Measurements from ENCODE around the gene TTC31. TPM values are rescaled to one million over a fixed set of nuclear protein-coding genes. Genes with fewer than 3 reads are reported as not detected.

TTC31 gene
- total RNA-seq, 1 donor from 2014 or later, result 23.8 TPM

DNA sequence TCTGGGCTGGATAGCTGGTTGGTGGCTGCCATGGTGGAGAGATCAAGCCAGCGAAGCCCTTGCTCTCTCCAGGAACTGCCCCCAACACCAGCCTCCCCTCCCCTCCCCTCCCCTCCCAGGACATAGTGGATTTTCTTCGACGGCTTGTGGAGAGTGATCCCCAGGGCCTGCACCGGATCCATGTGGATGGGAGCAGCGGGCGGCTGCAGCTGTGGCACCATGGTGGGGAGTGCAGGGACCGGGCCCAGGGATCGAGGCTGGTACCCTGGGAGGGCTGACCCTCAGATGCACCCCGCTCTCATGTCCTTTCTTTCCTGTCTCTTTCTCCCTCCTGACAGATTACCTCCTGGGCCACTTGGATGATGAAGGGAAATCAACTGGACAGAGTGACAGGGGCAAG is 7.0 kb downstream of the TTC31 start:
- Mint-ChIP-seq H3K27me3 (ENCODE audit: unreplicated experiment) (peaks cover 5% of the 10 kb centered on the region), H3K4me1 (ENCODE audit: low read depth, unreplicated experiment) (no peaks in the 10 kb centered on the region), H3K27ac (ENCODE audit: unreplicated experiment) (no peak overlapping the region), H3K4me3 (ENCODE audit: unreplicated experiment) (no peak overlapping the region), H3K36me3 (ENCODE audit: unreplicated experiment) (no peaks in the 10 kb centered on the region), H3K9me3 (ENCODE audit: unreplicated experiment) (peaks cover 2% of the 10 kb centered on the region)
- DNase-seq, result no peak
- no peak for TF ChIP-seq CTCF (IDR thresholded peaks at IDR 0.05; ENCODE audit: partially characterized antibody, unreplicated experiment)

DNA sequence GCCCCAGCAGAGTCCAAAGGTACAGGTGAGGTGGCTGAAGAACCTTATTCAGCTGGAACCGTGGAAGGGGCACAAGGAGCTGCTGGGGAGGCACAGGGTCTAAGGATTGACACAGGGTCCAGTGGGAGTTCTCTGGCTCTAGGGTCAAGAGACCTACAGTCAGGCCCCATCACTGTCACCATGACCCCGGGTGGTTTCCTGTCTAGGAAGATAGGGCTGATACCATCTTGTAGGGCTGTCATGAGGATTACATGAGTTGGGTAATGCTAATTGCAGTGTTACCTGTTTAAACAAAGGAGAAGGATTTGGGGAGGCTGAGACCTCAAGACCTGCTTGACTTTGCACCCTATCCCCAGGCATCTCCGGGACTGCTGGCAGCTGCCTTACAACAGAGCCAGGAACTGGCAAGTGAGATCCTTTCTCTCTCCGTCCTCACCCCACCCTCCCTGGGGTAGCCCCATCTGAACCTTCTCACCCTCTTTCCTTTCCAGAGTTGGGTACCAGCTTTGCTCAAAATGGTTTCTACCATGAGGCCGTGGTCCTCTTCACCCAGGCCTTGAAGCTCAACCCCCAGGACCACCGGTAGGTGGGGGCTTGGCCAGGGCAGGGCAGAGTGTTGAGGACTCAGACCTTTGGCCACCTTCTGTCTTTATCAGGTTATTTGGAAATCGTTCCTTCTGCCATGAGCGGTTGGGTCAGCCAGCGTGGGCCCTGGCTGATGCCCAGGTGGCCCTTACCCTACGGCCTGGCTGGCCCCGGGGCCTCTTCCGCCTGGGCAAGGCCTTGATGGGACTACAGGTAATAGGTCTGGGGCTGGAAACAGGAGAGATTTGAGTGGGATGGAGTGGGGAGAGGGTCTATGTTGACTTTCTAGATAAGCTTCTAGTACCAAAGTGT is 9.0 kb downstream of the TTC31 start:
- no peak for TF ChIP-seq CTCF (IDR thresholded peaks at IDR 0.05; ENCODE audit: partially characterized antibody, unreplicated experiment)

GRCh38 chr2:74493546-74493945 is 10.7 kb downstream of the TTC31 start:
- Mint-ChIP-seq H3K36me3 (ENCODE audit: unreplicated experiment) (peaks cover 8% of the 10 kb centered on the region), H3K4me1 (ENCODE audit: low read depth, unreplicated experiment) (peaks cover 4% of the 10 kb centered on the region), H3K9me3 (ENCODE audit: unreplicated experiment) (peaks cover 2% of the 10 kb centered on the region), H3K27me3 (ENCODE audit: unreplicated experiment) (peaks cover 9% of the 10 kb centered on the region), H3K4me3 (ENCODE audit: unreplicated experiment) (no peak overlapping the region), H3K27ac (ENCODE audit: unreplicated experiment) (no peak overlapping the region)
- no peak for DNase-seq
- no peak for TF ChIP-seq CTCF (IDR thresholded peaks at IDR 0.05; ENCODE audit: partially characterized antibody, unreplicated experiment)

More for the DNA sequence above, 9.0 kb downstream of the TTC31 start:
- Mint-ChIP-seq H3K27ac (ENCODE audit: unreplicated experiment) (no peak overlapping the region), H3K4me3 (ENCODE audit: unreplicated experiment) (no peak overlapping the region), H3K27me3 (ENCODE audit: unreplicated experiment) (peaks cover 2% of the 10 kb centered on the region), H3K36me3 (ENCODE audit: unreplicated experiment) (peaks cover 8% of the 10 kb centered on the region), H3K9me3 (ENCODE audit: unreplicated experiment) (peaks cover 2% of the 10 kb centered on the region), H3K4me1 (ENCODE audit: low read depth, unreplicated experiment) (no peaks in the 10 kb centered on the region)
- DNase-seq, result no peak

DNA sequence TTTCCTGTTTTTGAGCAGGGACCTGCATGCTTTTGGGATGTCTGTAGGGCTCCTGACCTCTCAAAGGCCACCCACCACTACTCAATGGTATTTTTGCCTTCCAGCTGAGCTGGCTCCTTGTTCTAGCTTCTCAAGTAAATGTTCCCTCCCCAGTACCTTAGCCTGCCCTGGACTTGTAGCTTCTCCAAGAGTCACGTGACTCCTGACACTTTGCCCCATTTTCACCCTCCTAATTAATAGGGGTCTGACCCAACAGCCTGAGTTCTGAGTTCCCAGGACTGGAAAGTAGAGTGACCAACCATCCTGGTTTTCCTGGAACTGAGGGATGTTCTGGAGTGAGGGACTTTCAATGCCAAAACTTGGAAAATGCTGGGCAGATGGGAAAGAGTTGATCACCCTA is 12.6 kb downstream of the TTC31 start:
- peaks cover 8% of the 10 kb centered on the region for H3K36me3 Mint-ChIP-seq (ENCODE audit: unreplicated experiment)
- no peak for TF ChIP-seq CTCF (IDR thresholded peaks at IDR 0.05; ENCODE audit: partially characterized antibody, unreplicated experiment)
- no peak overlapping the region for H3K27ac Mint-ChIP-seq (ENCODE audit: unreplicated experiment)
- H3K9me3 Mint-ChIP-seq (ENCODE audit: unreplicated experiment), result peaks cover 2% of the 10 kb centered on the region
- no peak overlapping the region for H3K4me3 Mint-ChIP-seq (ENCODE audit: unreplicated experiment)
- peaks cover 14% of the 10 kb centered on the region for H3K27me3 Mint-ChIP-seq (ENCODE audit: unreplicated experiment)
- no peak for DNase-seq
- peaks cover 6% of the 10 kb centered on the region for H3K4me1 Mint-ChIP-seq (ENCODE audit: low read depth, unreplicated experiment)

Measured in glutamatergic neuron (in vitro differentiated cells).